Lower leg skin (tissue), 4 donors: ENCODE data around the gene SLCO1B3. TPM values are rescaled to one million over a fixed set of nuclear protein-coding genes. Genes with fewer than 3 reads are reported as not detected.

Source experiments
- DNase-seq, 2 donors: peaks; one replicate each; pipeline ENCODE4 v3.0.0-alpha.2; 2019; ENCODE audit warnings: low spot score in 2 of 2
- H3K4me3 ChIP-seq: fragments of 200-600 bp; sonication (generic); 2 replicates; pipeline ENCODE4 v1.5.1; 2017; ENCODE audit warnings: mild to moderate bottlenecking, low read depth; ENCODE audit not compliant: poor library complexity, severe bottlenecking
- POLR2A ChIP-seq, 2 donors: fragments of 450-650 bp; IDR thresholded peaks; one replicate each; pipeline ENCODE4 v1.6.1; 2016 to 2017; ENCODE audit warnings: antibody characterized with exemption in 2 of 2, mild to moderate bottlenecking in 1 of 2, moderate library complexity in 1 of 2
- WGBS, 2 donors: methylation state at CpG; one replicate each; pipeline ENCODE4 v1.1.5; 2018; 5-methylcytosine and 5-hydroxymethylcytosine counted together
- intact Hi-C: fragments of 100-400 bp; cut with DNase I; formaldehyde crosslinking; loops from one replicate; pipeline ENCODE4 v1.15.0; 2023; ENCODE audit warnings: low total_unique reads
- total RNA-seq, 4 donors: library from RNA; depleted of rRNA; stranded (reverse); fragments of >200 nt; gene quantifications; one replicate each; pipeline ENCODE4 v1.1.0, GENCODE V29; 2016
- TF ChIP-seq, protein P1 (sequence below), 3 donors: fragments of 450-650 bp; IDR thresholded peaks; one replicate each; pipeline ENCODE4 v1.5.1; 2016; ENCODE audit warnings: antibody characterized with exemption in 3 of 3, mild to moderate bottlenecking in 3 of 3, moderate library complexity in 2 of 3

Gene SLCO1B3
- total RNA-seq, 4 donors from 2014 or later, result not detected

DNA sequence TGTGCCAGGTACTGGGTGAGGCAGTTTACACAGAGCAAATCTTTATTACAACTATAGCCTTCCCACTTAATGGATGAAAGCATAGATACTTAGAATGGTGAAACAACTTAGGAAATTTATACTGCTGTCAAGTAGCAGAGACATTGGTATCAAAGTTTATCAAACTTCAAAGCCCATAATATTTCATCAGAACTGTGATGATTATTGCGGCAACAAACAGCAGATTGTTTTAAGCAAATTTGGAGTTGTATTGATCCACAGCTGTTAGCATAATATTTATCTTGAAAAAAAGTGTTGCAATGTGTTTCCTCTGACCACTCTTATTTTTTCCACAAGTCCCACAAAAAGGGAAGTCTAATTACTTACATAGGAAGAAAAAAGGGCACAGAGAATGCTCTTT lies 2.0 kb upstream of the SLCO1B3 start:
- DNase-seq, result no peak
- intact Hi-C loops, result no loop called here
- TF ChIP-seq POLR2A (IDR thresholded peaks at IDR 0.05), result no peak
- TF ChIP-seq, protein P1, sequence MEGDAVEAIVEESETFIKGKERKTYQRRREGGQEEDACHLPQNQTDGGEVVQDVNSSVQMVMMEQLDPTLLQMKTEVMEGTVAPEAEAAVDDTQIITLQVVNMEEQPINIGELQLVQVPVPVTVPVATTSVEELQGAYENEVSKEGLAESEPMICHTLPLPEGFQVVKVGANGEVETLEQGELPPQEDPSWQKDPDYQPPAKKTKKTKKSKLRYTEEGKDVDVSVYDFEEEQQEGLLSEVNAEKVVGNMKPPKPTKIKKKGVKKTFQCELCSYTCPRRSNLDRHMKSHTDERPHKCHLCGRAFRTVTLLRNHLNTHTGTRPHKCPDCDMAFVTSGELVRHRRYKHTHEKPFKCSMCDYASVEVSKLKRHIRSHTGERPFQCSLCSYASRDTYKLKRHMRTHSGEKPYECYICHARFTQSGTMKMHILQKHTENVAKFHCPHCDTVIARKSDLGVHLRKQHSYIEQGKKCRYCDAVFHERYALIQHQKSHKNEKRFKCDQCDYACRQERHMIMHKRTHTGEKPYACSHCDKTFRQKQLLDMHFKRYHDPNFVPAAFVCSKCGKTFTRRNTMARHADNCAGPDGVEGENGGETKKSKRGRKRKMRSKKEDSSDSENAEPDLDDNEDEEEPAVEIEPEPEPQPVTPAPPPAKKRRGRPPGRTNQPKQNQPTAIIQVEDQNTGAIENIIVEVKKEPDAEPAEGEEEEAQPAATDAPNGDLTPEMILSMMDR (IDR thresholded peaks at IDR 0.05), result no peak
- WGBS, 2 donors, result 56 to 58% methylated on average over 1 of the region's 1 CpG
- no peak overlapping the region for H3K4me3 ChIP-seq

- 95 to 97% methylated on average over 2 of the region's 2 CpGs for WGBS, 2 donors
- TF ChIP-seq POLR2A (IDR thresholded peaks at IDR 0.05), result no peak
- TF ChIP-seq, protein P1 (IDR thresholded peaks at IDR 0.05), result no peak
- H3K4me3 ChIP-seq, result no peak overlapping the region
- DNase-seq, result no peak
- intact Hi-C loops, result no loop called here
These were observed 5.1 kb downstream of the SLCO1B3 start for GRCh38 chr12:20815574-20815973.

- H3K4me3 ChIP-seq, result no peak overlapping the region
- intact Hi-C loops, result no loop called here
- no peak for TF ChIP-seq POLR2A (IDR thresholded peaks at IDR 0.05)
- TF ChIP-seq, protein P1 (IDR thresholded peaks at IDR 0.05), result no peak
- 90 to 91% methylated on average over 6 of the region's 6 CpGs for WGBS, 2 donors
- no peak for DNase-seq
These were observed 11.9 kb downstream of the SLCO1B3 start for GRCh38 chr12:20822415-20822814.

- no peak overlapping the region for H3K4me3 ChIP-seq
- intact Hi-C loops, result no loop called here
- 68 to 72% methylated on average over 4 of the region's 4 CpGs for WGBS, 2 donors
- TF ChIP-seq POLR2A (IDR thresholded peaks at IDR 0.05), result no peak
- TF ChIP-seq, protein P1 (IDR thresholded peaks at IDR 0.05), result no peak
- DNase-seq, result no peak
These were observed 12.4 kb downstream of the SLCO1B3 start for GRCh38 chr12:20822925-20823324.

DNA sequence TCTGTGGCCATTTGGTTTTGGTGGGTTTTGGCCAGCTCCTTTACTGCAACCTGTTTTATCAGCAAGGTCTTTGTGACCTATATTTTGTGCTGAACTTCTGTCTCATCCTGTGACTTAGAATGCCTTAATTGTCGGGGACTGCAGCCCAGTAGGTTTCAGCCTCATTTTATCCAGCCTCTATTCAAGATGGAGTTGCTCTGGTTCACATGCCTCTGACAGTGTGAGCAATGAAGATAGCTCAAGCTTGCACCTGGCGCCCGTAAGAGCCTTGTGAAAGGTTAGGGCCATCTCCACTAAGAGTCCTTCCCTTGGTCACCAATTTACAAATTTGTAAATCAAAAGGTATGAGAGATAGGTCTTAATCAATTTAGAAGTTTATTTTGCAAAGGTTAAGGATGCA lies 19.4 kb downstream of the SLCO1B3 start:
- intact Hi-C loops, result no loop called here
- no peak overlapping the region for H3K4me3 ChIP-seq
- TF ChIP-seq POLR2A (IDR thresholded peaks at IDR 0.05), result no peak
- TF ChIP-seq, protein P1 (IDR thresholded peaks at IDR 0.05), result no peak
- 92 to 95% methylated on average over 3 of the region's 3 CpGs for WGBS, 2 donors
- no peak for DNase-seq

GRCh38 chr12:20830456-20830855 lies 20.0 kb downstream of the SLCO1B3 start:
- TF ChIP-seq POLR2A (IDR thresholded peaks at IDR 0.05), result no peak
- TF ChIP-seq, protein P1 (IDR thresholded peaks at IDR 0.05), result no peak
- DNase-seq, result no peak

More at GRCh38 chr12:20830456-20830855, 20.0 kb downstream of the SLCO1B3 start:
- no peak overlapping the region for H3K4me3 ChIP-seq
- intact Hi-C loops, result no loop called here
- 76 to 78% methylated on average over 1 of the region's 1 CpG for WGBS, 2 donors
